ENCODE measurements around the gene FOXR2.

Gene FOXR2, protein sequence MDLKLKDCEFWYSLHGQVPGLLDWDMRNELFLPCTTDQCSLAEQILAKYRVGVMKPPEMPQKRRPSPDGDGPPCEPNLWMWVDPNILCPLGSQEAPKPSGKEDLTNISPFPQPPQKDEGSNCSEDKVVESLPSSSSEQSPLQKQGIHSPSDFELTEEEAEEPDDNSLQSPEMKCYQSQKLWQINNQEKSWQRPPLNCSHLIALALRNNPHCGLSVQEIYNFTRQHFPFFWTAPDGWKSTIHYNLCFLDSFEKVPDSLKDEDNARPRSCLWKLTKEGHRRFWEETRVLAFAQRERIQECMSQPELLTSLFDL

DNA sequence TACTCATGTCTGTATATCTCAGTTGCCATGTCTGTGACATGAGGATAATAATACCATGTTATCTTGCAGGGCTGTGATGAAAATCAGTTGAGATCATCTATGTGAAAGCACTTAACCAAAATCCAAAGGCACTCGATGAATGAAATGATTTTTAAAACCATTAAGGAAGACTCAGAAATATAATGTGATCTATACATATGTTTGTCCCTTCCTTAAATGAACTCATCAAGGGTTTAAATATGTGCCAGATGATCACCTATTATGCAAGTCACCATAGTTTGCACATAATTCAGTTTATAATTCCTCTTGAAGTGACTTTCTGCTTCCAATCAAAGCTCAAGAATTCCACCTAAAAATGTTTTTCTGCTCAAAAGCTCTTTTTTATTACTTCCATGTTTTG, at the start of gene FOXR2:
FOXR2 (plus strand) TSS at position 301 of the 400 bp plus-strand sequence. CDS start 312 bp downstream, outside the sequence.
- no peak for DNase-seq

DNA sequence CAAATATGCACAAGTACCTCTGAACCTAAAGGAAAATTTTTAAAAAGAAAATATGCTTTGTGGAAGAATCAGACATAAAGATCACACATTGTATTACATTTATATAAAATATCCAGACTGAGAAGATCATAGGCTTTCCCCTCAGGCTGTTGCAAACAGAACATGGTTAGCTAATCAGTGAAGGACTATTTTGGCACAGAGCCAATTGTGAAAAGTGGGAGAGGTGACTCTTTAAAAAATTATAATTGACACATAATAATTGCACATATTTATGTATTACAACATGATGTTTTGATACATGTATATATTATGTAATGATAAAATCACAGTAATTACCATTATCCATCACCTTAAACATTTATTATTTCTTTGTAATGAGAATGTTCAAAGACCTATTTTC, 44.1 kb upstream of the FOXR2 start:
- no peak for DNase-seq

DNA sequence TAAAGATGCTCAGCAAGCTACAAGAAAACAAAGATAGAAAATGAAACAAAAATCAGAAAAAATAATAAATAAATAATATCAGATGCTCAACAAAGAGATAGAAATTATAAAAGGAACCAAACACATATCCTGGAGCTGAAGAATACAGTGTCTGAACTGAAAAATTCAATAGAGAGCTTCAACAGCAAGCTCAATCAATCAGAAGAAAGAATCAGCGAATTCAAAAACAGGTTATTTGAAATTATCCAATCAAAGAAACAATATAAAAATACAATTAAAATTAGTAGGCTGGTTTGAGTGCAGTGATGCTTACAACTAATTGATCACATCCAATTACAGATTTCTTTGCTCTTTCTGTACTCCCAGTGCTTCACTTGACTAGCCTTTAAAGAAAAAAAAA, 40.8 kb upstream of the FOXR2 start:
- no peak for DNase-seq

DNA sequence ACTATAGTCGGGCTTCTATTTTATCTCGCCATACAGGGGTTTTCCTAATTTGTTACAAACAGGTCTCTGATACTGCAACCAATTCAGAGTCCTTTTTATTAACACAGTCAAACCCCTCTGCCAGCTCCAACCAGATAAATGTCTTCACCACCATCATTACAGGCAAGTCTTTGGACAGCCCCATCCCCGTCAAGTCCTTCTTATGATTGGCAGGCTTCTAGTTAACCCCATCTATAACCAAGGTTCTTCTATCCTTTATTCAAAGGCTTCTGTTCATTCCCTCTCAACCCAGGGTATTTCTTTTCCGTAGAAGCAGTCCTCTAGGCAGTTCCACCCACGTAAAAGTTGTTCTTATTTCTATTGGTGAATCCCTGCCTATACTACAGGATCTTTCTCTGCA, 29.9 kb upstream of the FOXR2 start:
- DNase-seq: no peak

DNA sequence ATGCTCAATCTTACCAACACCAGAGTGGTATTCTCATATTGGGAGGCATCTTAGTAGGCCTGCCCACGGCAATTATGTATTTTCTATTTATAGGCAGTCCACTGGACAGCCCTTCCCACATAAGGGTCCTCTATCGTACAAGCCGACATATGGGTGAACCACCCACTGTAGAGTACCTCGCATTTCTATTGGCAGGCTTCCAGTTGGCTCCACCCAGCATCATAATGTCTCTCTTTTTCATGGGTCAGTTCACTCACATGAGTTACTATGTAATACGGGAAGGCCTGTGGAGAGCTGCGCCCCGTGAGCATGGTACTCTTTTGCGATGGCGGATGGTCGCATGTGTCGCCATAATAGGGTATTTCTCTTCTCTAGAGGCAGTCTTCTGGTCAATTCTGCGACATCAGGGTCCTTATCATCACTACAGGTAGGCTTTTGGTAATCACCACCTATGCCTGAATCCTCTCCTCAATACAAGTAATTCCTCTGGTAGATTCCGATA, 29.4 kb upstream of the FOXR2 start:
- no peak for DNase-seq

DNA sequence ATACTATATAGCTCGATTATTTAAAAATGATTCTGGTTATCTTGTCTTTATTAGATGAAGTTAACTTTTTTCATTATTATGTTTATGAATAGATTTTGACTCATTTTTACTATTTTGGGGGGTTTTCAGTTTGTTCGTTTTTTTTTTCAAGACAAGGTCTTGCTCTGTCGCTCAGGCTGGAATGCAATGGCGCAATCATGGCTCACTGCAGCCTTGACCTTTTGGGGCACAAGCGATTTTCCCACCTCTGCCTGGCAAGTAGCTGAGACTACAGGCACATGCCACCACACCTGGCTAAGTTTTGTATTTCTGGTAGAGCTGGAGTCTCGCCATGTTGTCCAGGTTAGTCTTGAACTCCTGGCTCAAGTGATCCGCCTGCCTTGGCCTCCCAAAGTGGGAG, 24.9 kb upstream of the FOXR2 start:
- no peak for DNase-seq

DNA sequence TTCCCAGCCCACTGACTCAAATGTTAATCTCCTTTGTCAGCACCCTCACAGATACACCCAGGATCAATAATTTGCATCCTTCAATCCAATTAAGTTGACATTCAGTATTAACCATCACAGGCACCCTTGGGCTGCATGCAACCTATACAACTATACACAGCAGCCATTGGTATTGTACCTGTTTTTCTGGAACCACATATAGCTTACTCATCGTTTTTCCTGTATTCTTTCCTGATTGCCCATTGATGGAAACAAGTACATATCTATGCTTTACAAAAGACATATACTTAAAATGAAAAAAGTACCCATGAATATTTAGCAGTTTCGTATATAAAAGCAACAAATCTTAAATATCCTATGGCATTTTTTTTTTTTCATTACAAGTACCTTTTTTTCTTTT, 3.7 kb upstream of the FOXR2 start:
- DNase-seq: no peak

DNA sequence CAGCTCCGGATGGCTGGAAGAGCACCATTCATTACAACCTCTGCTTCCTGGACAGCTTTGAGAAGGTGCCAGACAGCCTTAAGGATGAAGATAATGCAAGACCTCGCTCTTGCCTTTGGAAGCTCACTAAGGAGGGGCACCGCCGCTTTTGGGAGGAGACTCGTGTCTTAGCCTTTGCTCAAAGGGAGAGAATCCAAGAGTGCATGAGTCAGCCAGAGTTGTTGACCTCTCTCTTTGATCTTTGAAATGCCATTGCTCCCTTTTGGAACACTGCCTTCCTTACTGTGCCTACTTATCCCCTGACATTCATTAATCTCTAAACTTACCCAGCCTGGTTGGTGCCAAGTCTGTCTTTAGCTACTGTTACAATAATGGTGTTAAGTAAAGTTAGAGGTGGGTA, 1.2 kb downstream of the FOXR2 start:
- DNase-seq: peak in 1 of 2 experiments; percentile 8

DNA sequence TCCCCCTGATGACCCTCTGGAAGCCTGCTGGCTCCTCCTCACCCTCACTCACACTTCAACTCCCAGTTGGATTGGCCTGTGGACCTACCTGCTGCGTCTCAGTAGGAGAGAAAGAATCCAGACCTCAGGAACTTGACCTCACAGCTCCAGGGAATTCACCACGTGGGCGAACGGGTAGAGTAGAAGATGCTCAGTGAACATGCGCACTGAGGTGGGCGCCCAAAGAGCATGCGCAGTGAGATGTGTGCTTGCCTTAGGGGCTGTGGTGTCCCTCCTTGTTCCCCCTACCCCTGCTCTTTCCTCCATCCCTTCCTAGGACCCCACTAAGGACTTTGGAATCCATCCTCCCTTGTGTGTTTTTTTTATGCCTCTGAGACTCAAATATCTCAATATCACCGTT, 12.9 kb downstream of the FOXR2 start:
- no peak for DNase-seq

DNA sequence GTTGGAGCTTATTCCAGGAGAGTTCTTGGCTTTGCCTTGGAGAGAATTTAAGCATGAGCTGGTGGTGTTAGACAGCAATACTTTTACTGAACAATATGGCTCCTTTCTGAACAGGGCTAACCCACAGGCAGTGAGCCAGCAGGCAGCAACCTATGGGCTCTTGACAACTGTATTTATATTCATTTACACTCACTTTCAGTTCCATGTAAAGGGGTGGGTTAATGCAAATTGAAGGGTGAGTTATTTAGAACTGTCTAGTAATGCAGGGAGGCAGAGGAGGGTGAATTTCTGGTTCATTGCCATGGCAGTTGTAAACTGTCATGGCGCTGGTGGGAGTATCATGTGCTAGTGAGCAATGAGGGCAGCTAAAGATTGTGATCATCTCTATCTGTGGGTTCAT, 15.7 kb downstream of the FOXR2 start:
- DNase-seq: no peak

DNA sequence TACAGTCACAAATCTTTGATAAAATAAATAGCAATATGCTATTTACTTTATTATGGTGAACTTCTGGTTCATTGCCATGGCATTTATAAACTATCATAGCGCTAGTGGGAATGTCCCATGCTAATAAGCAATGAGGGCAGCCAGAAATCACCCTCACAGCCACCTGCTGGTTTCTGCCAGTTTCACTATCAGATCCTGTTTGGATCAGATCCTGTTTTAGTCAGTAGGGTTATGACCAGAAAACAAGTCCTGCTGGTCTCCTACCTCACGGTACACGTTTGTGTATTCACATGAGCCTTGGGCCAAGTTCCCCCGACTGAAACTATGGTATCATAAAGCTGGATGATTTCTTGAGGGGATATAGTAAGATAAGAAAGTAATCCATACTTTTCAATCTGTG, 17.7 kb downstream of the FOXR2 start:
- no peak for DNase-seq

DNA sequence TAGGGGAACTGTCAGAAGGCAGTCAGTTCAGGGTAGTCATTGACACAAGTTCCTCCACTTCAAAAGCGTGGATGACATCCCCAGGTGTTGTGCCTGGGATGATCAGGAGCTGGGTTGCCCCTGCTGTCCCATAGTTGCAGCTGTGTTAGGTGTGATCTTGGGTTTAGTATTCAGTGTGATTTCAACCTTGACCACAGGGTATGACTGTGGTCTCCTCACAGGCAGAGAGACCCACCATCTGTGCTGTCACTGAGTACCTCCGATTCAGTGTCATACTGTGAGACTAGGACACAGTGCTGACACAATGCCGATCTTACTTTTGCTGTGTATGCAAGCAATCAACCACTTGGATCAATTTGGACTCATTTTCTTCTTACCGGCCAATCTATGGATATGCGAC, 25.2 kb downstream of the FOXR2 start:
- DNase-seq: no peak

DNA sequence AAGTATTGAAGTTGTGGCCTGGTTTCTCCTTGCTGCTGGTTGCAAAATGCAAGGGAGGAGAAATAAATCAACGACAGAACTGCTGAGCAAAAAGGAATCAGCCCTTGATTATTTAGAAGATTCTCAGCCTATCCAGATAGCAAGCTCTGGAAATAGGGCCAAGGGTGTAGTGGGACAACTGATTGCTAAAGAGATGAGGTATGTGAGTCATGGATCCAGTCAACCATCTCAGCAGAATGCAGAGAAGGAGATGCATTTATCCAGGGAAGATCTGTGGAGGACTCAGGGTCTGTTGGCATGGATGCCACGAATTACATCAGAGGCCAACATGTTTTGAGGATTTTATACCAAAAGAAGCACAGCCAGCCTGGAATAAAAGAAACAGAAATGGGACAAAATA, 36.7 kb downstream of the FOXR2 start:
- no peak for DNase-seq

DNA sequence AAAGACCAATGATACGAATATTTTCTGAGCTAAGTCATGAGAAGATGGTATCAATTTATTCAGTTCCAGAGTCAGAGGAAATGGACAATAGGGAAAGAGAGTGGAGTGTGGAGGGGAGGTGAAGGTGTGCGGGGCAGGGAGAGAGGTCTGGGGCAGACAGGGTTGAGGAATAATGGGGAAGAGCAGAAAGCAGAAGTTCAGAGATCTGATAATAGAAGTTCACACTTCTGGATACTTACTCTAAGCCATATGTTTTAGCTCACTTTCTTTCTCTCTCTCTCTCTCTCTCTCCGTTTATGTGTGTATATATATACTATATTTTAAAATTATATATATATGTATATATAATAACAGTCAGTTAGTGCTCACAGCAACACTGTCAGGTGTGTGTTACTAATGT, 40.4 kb downstream of the FOXR2 start:
- DNase-seq: peak; percentile 12 to 15

DNA sequence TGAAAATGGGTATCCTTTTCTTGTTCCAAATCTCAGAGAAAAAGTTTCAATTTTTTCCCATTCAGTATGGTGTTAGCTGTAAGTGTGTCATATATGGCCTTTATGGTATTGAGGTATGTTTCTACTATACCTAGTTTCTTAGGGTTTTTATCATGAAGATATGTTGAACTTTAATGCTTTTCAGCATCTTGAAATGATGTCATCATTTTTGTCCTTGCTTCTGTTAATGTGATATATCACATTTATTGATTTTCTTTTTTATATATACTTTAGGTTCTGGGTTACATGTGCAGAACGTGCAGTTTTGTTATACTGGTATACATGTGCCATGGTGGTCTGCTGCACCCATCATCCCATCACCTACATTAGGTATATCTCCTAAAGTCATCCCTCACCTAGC, 44.9 kb downstream of the FOXR2 start:
- DNase-seq: no peak
